COR-L47 (cell line): ENCODE measurements around the gene DOLK.
"Not testable (repeated sequence)": the region's sequence is repeated elsewhere in the genome, so short reads cannot be mapped to it uniquely, and the experiment has no call there.

ENCODE experiments used
- DNase-seq: peaks from one replicate; lab custom pipeline; 2025; lab: John Stamatoyannopoulos, UW

DOLK gene

GRCh38 chr9:128947527-128948301 lies at the start of gene DOLK, which contains the start of gene NUP188:
Gene DOLK (minus strand): TSS chr9:128947603. CDS start chr9:128947303, 300 bp downstream.
Gene NUP188 (plus strand): TSS chr9:128947699. CDS start chr9:128947720, 21 bp downstream.
- DNase-seq, result peak; percentile 91

GRCh38 chr9:128995791-128996190 lies 48.4 kb upstream of the DOLK start:
- DNase-seq, result peak; percentile 25

GRCh38 chr9:128992995-128993394 lies 45.6 kb upstream of the DOLK start:
- no peak for DNase-seq

GRCh38 chr9:128987805-128988204 lies 40.4 kb upstream of the DOLK start:
- DNase-seq, result no peak

GRCh38 chr9:128986671-128987070 lies 39.3 kb upstream of the DOLK start:
- DNase-seq, result no peak

- no peak for DNase-seq
Measured at GRCh38 chr9:128983536-128983935, 36.1 kb upstream of the DOLK start.

GRCh38 chr9:128979111-128979510 lies 31.7 kb upstream of the DOLK start:
- no peak for DNase-seq

- no peak for DNase-seq
Measured at GRCh38 chr9:128972956-128973355, 25.6 kb upstream of the DOLK start.

- no peak for DNase-seq
Measured at GRCh38 chr9:128969491-128969890, 22.1 kb upstream of the DOLK start.

- not testable (repeated sequence) for DNase-seq
Measured at GRCh38 chr9:128961403-128961802, 14.0 kb upstream of the DOLK start.

GRCh38 chr9:128947277-128947526 lies 201 bp downstream of the DOLK start:
- DNase-seq, result no peak

GRCh38 chr9:128946571-128947276 lies 679 bp downstream of the DOLK start:
- no peak for DNase-seq

GRCh38 chr9:128945798-128946501 lies 1.5 kb downstream of the DOLK start:
- DNase-seq, result no peak

- not testable (repeated sequence) for DNase-seq
Measured at GRCh38 chr9:128944966-128945365, 2.4 kb downstream of the DOLK start.

GRCh38 chr9:128943832-128944620 lies 3.4 kb downstream of the DOLK start:
- no peak for DNase-seq

- no peak for DNase-seq
Measured at GRCh38 chr9:128940946-128941755, 6.3 kb downstream of the DOLK start.

GRCh38 chr9:128940271-128940921 lies 7.0 kb downstream of the DOLK start:
- no peak for DNase-seq

- no peak for DNase-seq
Measured at GRCh38 chr9:128937310-128938165, 9.9 kb downstream of the DOLK start.

- DNase-seq, result no peak
Measured at GRCh38 chr9:128936171-128936865, 11.1 kb downstream of the DOLK start.
